GM10266 (cell line): ENCODE measurements around the gene OR51T1.
"Not testable (repeated sequence)": the region's sequence is repeated elsewhere in the genome, so short reads cannot be mapped to it uniquely, and the experiment has no call there.

Experiments
- DNase-seq: peaks from one replicate; pipeline ENCODE4 v3.0.0; 2012; ENCODE audit errors: extremely low spot score
- TF ChIP-seq, protein P1 (sequence below): IDR thresholded peaks from 2 replicates; pipeline ENCODE4 v1.5.1; 2012; ENCODE audit warnings: mild to moderate bottlenecking, low read depth; ENCODE audit not compliant: control insufficient read depth, insufficient read depth; ENCODE audit errors: missing control alignments

Gene OR51T1, protein sequence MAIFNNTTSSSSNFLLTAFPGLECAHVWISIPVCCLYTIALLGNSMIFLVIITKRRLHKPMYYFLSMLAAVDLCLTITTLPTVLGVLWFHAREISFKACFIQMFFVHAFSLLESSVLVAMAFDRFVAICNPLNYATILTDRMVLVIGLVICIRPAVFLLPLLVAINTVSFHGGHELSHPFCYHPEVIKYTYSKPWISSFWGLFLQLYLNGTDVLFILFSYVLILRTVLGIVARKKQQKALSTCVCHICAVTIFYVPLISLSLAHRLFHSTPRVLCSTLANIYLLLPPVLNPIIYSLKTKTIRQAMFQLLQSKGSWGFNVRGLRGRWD

DNA sequence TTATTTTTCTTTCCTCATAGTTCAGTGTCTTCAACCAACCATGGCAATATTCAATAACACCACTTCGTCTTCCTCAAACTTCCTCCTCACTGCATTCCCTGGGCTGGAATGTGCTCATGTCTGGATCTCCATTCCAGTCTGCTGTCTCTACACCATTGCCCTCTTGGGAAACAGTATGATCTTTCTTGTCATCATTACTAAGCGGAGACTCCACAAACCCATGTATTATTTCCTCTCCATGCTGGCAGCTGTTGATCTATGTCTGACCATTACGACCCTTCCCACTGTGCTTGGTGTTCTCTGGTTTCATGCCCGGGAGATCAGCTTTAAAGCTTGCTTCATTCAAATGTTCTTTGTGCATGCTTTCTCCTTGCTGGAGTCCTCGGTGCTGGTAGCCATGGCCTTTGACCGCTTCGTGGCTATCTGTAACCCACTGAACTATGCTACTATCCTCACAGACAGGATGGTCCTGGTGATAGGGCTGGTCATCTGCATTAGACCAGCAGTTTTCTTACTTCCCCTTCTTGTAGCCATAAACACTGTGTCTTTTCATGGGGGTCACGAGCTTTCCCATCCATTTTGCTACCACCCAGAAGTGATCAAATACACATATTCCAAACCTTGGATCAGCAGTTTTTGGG, at the start of gene OR51T1:
Gene OR51T1, plus strand, starts transcription at position 41 of the 641 bp plus-strand sequence. Its CDS starts 0 bp downstream, at position 41.
- TF ChIP-seq, protein P1, sequence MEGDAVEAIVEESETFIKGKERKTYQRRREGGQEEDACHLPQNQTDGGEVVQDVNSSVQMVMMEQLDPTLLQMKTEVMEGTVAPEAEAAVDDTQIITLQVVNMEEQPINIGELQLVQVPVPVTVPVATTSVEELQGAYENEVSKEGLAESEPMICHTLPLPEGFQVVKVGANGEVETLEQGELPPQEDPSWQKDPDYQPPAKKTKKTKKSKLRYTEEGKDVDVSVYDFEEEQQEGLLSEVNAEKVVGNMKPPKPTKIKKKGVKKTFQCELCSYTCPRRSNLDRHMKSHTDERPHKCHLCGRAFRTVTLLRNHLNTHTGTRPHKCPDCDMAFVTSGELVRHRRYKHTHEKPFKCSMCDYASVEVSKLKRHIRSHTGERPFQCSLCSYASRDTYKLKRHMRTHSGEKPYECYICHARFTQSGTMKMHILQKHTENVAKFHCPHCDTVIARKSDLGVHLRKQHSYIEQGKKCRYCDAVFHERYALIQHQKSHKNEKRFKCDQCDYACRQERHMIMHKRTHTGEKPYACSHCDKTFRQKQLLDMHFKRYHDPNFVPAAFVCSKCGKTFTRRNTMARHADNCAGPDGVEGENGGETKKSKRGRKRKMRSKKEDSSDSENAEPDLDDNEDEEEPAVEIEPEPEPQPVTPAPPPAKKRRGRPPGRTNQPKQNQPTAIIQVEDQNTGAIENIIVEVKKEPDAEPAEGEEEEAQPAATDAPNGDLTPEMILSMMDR: no peak
- DNase-seq: no peak

DNA sequence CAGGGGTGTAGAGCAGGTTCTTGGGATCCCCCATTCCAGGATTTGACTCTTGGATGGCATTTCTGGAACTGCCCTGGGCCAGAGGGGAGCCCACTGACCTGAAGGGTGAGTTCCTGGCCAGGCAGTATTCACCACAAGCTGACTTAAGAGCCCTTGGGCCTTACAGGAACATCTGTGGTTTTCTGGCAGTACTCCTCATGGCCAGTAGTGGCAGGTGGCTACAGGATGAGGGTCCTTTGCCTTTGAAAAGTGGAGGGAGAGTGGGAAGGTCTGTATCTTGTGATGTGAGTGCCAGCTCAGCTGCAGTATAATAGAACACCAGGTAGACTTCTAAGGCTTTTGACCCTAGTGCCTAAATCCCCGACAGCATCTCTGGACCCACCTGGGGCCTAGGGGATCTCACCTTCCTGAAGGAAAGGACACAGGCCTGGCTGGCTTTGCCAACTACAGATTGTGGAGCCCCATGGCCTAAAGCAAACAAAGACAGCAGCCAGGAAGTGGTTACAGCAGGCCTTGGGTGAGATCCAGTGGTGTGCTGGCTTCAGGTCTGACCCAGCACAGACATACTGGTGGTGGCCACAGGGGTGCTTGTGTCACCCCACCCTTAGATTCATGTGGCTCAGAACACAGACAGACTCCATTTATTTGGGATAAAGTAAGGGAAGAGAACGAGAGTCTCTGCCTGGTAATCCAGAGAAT, 41.7 kb upstream of the OR51T1 start:
- TF ChIP-seq, protein P1: no peak
- no peak for DNase-seq

DNA sequence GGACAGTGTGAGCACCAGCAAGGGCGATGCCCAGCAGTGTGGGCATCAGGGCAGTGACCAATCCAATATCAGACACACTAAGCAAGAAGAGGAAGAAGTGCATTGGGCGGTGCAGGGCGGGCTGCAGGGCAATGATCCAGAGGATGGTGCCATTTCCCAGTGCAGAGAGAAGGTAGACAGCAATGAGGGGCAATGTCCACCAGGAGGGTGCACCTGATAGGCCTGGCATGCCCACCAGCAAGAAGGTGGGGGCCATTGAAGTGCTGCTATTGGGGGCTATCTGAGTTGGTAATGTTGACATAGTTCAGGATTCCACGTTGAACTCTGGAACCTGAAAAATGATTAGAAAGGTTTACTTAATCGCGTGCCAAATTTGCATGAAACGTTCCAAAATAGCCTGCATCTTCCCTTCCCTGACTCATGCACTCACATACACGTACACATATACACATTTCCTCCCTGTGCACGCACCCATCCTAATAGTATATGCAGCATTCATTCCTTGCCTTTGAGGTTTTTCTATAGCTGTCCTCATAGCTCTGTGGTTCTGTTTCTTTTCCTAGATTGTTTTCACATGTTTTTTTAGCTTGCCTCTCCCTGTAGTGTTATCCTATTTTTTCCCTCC, 32.7 kb upstream of the OR51T1 start, which contains the start of gene OR51S1:
Gene OR51S1, minus strand, starts transcription at position 301 of the 625 bp plus-strand sequence. Its CDS starts 0 bp downstream, at position 301.
- DNase-seq: no peak
- TF ChIP-seq, protein P1: no peak

DNA sequence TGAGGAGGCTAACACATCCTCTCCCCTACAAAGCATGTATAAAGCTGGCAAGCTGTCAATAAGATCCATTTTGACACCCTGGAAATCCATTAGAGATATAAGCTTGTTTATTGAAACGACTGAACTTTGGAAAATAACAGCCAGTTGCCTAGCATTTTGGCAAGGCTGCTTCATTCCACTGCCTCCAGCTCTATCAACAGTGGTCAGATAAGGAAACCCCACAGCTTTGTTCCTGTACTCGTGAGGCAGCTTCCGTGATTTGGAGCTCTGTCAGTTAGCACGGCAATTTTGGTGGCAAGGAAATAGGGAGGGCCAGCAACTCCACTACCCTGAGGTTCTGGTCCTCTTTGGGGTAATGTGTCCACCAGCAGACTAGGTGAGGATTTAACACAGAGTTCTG, 30.7 kb upstream of the OR51T1 start:
- no peak for DNase-seq
- TF ChIP-seq, protein P1: no peak

DNA sequence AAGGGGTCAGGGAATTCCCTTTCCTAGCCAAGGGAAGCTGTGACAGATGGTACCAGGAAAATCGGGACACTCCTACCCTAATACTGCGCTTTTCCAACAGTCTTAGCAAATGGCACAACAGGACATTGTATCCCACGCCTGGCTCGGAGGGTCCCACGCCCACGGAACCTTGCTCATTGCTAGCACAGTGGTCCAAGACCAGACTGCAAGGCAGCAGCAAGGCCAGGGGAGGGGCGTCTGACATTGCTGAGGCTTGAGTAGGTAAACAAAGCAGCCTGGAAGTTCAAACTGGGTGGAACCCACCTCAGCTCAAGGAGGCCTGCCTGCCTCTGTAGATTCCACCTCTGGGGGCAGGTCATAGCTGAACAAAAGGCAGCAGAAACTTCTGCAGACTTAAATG, 27.4 kb upstream of the OR51T1 start:
- not testable (repeated sequence) for DNase-seq

DNA sequence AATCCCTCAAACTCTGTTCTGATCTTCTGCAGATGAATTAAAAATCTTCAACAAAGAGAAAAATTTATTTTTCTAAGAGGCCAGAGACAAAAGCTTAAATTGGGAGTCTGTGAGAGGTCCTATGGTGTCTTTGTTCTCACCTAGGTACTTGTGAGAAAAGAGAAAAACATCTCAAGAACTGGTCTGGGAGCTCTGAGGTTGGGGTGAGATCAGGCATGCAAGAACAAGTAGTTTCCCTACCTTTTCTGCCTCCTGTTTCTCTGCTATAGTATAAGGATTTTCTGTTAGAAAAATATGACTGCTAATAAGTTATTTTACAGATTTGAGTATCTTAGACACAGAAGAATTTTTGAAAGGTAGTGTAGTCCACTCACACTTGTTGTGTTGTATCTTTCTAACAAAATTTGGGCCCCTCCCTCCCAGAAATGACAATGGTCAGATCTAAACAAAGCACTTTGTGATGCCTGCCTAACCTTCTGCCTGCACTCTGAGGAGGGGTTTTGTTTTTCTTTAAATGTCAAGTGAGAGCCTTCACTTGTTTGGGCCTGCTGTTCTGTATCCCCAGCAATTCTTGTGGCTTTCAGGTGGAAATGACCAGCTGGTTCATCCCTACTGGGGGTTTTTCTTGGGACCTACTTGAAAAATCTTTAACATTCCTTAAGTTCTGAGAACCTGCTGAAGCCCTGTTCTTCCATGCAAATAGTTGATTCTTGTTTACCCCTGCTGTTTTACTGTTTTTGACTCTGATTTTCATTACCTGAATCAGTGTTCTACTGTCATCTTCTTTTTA, 19.1 kb upstream of the OR51T1 start:
- TF ChIP-seq, protein P1: no peak
- DNase-seq: no peak

DNA sequence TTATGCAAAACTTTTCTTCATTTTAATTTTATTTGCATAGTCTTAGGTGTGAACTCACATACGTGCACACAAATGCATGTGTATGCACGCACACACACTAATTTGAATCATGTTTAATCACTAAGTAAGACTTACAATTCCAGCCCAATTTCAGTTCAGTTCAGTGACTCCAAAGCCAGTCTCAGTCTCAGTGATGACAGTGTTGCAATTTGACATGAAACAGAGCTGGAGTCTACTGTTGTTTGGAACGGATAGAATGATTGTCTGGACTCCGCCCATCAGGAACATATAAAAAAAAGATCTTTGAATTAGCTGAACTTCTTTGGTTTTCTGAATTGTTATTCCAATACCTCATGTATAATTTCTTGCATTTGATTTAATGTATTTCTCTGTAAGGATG, 17.8 kb upstream of the OR51T1 start:
- TF ChIP-seq, protein P1: no peak
- DNase-seq: no peak
